HG02870 (cell line): ENCODE measurements around the gene SYMPK.
"Not testable (repeated sequence)": the region's sequence is repeated elsewhere in the genome, so short reads cannot be mapped to it uniquely, and the experiment has no call there.

Source experiments
- ATAC-seq: cut with Tn5 transposase; IDR thresholded peaks from one replicate; pipeline ENCODE4 v1.9.1; 2021; ENCODE audit warnings: mild to moderate bottlenecking, moderate library complexity; ENCODE audit not compliant: unreplicated experiment

Gene SYMPK

DNA sequence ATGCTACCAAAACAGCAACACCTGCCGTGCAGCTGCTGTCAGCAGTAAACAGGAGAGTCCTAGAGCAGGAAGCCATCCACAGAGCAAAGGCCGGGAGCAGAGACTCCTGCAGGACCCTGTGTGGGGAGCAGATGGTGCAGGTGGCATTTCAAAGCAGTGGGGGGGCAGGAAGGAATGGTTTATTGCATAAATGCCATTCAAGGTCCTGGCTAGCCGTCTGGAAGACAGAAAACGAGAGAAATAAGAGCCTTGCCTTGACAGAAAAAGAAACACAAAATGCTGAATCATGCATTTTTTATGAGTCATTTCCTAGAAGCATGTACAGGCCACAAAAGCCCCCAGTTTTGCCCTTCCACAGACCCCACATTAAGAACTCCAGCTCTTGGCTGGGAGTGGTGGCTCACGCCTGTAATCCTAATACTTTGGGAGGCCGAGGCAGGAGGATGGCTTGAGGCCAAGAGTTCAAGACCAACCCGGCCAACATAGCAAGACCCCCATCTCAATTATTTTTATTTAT lies 53.2 kb downstream of the SYMPK start:
- ATAC-seq, result no peak

DNA sequence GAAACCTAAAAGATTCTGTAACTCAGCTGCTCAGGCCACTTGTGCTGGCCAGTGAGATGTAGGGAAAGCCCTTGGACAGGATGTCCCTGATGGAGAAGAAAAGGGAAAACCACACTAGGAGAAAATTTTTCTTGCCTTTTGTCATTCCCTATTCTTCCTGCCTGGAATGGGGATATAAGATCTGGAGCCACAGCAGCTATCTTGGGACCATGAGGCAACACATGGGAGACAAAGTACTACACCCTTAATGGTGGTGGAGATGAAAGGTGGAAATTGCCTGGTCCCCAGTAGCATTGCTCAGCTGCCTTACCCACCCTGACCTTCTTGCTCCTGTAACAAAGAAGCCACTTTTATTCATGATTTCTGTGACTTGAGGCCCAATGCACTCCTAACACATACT lies 57.2 kb downstream of the SYMPK start:
- no peak for ATAC-seq

DNA sequence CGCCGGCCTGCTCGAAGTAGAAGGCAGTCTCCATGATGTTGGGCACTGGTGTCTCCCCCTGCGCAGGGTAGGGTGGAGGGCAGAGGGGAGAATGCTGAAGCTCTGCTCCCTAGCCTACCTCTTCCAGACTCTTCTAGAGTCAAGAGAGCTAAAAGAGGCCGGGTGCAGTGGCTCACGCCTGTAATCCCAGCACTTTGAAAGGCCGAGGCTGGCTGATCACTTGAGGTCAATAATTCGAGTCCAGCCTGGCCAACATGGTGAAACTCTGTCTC lies 58.1 kb downstream of the SYMPK start:
- no peak for ATAC-seq

DNA sequence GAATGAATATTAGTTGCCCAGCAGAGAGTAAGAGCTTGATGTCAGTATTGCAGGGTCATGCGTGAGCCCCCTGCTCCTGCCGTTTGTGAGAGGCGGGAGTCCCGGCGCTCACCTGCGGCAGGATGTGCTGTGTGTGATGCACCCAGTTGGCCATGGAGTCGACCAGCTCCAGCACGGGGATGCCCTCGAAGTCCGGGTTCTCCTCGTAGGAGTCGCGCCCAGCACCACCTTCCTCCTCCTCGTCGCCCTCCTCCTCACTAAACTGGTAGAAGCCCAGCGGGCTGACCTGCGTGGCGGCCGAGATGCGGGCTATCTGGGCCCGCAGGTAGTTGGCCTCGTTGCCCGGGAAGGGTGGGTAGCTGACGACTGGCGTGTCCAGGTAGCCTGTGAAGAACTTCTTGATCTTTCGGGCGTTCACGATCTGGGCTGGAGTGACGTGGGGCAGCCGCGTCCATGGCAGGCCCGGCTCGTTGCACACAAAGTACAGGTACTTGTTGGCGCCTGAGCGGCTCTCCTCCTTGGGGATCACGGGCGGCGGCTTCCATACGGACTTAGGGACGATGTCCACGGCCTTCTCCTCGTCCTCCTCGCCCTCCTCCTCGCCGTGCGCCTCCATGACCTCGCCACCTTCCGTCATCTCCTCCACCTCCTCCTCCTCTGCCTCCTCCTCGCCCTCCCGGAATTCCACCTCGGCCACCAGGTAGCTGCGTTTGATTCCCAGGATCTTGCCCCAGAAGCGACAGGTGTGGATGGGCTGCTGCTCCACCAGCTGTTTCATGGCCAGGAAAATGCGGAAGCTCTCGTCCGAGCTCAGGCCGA lies 58.6 kb downstream of the SYMPK start:
- ATAC-seq, result no peak

DNA sequence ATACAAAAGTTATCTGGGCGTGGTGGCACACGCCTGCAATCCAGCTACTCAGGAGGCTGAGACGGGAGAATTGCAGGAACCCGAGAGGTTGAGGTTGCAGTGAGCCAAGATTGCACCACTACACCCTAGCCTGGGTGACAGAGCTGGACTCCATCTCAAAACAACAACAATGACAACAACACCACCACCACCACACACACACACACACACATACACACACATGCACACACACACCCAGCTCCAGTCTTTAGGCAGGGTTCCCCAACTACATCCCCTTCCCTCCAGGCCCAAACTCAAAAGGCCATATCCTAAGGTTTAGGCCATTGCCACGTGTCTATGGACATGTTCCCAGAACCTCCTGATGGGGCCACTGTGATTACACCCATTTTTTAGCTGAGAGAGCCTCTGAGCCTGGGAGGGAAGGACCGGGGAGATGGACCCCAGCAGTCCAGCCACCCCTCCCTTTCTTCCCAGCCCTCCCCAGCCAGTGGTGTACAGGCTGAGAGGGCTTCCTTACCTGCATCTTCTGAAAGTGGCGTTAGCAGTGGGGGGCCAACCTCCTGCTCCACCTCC lies 61.3 kb downstream of the SYMPK start:
- ATAC-seq, result no peak

DNA sequence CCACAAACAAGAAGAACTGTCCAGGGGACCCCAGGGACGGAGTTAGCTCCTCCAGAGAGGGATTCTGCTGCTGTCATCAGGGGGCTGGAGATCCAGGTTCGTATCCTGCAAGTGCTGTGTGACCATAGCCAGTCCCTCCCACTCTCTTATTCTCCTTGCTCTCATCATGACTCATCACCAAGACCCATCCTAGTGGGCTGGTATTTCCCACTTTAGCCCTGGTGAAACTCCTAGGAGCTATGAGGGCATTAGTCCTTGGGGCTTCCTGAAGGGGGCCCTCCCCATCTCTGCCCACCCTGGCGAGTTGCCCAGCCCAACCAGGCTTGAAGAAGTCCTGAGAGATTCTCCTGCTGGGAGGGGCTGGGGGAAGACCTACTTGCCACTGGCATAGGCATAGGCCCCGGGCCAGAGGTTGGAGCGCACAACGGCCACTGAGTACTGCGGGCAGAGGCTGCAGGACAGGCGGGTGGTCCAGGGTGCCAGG lies 62.8 kb downstream of the SYMPK start:
- ATAC-seq, result no peak

DNA sequence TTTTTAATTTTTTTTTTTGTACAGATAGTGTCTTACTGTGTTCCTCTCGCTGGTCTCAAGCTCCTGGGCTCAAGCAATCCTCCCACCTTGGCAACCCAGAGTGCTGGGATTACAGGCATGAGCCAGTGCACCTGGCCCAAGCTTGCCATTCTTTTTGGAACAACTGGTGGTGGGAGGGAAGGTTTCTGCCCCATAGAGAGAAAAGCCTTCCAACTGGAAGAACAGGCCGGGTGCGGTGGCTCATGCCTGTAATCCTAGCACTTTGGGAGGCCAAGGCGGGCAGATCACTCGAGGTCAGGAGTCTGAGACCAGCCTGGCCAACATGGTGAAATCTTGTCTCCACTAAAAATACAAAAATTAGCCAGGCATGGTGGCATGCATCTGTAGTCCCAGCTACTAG lies 63.4 kb downstream of the SYMPK start:
- ATAC-seq, result not testable (repeated sequence)

DNA sequence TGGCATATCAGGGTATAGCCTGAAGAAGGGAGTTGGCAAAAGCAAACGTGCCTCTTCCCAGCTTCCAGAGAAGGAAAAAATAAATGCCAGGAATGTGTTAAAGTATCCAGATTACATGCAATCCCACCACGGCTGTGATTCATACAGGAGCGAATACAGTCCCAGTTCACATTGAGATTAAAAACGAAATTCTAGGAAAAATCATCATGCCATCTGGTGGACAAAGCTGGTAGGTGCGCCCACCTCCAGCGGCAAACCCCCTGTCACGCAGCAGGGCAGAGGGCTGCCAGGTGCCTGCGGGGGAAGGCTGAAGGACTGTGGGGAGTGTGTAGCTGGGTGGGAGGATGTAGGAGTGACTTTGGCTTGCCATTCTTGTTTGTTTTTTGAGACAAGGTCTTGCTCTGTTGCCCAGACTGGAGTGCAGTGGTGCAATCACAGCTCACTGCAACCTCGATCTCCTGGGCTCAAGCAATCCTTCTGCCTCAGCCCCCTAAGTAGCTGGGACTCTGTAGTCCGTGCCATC lies 63.9 kb downstream of the SYMPK start:
- ATAC-seq, result no peak

DNA sequence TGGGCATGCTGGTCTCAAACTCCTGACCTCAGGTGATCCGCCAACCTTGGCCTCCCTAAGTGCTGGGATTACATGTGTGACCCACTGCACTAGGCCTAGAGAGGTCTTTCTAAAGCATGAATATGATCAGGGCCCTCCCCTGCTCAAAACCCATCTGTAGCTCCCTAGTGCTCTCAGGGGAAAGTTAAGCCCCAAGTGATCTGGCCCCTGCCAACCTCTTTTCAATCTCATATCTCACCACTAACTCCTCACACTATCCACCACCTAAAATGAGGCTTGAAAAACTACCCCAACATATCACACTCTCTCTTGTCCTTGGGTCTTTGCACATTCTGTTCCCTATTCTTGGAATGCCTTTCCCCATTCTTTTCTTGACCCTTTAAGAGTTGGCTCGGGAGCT lies 68.3 kb downstream of the SYMPK start:
- ATAC-seq, result no peak

DNA sequence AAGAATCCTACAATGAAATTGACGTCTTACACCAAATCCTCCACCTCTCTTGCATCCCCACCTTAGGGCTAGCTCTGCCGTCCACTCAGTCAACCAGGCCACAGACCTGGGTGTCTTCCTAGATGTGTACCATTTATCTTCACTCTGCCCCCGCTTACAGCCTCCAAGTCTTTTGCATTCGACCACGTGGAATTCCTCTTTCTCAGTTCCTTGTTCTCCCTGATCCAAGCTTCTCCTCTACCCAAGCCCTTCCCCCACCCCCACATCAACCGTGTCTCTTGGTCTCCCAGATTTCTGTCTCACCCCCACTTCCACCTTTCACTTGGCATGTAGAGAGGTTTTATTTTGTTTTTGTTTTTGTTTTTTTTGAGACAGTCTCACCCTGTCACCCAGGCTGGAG lies 69.1 kb downstream of the SYMPK start:
- ATAC-seq, result no peak

DNA sequence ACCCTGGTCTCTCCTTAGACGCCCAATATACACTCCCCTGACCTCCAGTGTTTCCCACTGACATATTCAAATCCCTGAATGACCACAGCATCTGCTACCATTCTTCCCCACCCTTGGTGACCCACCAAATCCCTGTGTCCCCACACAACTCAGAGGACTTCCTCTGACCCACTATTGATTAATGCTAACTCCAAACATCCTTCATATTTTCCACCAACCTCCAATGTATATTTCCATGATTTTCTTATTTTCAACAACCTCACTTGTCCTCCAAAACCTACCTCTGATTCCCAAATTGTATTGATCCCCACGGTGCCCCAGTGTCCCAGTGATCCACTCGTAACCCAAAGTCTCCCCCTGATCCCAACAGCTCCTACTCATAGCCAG lies 69.8 kb downstream of the SYMPK start:
- no peak for ATAC-seq

DNA sequence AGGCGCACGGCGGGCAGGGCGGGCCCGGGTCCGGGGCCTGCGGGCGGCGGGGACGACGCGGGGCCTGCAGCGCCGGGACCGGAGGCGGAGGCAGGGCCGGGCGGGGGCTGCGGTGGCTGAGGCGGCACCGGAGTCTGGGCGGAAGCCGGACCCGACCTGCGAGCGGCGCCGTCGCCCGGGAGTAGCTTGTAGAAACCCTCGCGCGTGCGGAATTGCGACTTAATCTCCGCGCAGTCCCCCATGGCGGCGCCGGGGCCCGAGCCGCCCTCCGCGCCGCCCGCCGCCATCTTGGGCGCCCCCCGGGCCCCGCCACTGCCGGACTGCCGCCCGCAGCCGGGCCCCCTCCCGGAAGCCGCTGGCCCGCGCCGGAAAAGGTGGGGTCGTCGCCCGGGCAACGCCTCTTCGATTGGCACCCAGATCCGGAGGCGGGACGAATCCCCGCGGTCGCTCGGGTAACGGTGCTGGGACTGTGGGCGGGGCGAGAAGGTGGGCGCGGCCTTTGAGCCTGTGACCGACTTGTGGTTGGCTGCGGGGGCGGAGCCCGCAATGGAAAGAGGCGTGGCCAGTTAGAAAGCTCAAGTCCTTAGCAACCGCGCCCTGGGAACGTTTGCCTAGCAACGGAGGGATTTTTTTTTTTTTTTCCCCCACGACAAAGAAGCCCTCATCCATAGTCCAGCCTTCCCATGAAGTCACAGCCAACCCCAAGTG lies 70.3 kb downstream of the SYMPK start, which contains the start of gene DMWD:
DMWD (minus strand) TSS at position 376 of the 708 bp plus-strand sequence; CDS start at position 287, 89 bp downstream.
- ATAC-seq, result peak; percentile 91

DNA sequence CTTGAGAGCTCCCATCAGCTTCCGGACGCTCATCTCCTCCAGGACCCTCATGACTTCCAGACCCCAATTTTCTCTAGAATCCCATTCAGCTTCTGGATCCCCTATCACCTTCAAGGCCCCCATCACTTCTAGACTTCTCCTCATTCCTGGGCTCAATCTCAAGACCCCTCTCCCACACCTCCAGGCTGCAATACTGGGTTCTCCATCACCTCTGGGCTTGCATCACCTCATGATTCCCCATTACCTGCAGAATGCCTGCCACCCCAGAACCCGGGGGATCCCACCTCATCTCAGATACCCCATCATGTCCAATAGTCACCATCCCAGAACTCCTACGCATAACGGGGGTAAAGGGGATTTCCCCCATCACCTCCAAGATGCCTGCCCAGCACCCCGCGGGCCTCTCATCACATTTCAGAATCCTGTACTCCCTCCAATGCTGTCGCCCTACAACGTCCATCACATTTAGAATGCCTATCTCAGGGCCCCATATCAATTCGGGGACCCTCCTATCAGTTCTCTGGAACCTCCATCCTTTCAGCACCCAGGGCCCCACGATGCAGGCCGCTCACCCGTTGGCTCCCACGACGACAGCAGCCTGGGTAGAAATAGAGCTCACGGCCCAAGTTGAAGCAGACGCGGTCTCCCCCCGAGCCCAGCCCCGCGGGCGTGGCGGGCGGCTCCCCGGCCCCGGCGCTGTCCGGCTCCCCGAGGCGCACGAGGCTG lies 71.0 kb downstream of the SYMPK start:
- ATAC-seq, result no peak

DNA sequence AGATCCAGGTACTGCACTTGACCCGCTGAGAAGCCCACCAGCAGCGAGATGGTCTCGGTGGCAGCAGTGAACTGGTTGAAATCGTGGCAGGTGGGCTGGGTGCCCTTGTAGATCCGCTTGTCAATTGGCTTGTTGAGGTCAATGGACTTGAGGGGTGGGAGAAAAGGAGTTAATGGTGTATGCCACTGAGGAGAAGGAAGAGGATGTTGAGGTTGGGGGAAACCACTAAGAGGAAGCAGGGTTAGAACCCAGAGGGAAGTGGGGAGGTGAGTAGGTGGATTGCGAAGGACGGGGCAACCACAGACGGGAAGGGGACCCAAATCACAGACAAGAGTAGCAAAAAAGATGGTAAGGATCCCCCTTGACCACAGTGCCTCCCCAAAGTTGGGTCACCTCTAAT lies 72.0 kb downstream of the SYMPK start:
- no peak for ATAC-seq

DNA sequence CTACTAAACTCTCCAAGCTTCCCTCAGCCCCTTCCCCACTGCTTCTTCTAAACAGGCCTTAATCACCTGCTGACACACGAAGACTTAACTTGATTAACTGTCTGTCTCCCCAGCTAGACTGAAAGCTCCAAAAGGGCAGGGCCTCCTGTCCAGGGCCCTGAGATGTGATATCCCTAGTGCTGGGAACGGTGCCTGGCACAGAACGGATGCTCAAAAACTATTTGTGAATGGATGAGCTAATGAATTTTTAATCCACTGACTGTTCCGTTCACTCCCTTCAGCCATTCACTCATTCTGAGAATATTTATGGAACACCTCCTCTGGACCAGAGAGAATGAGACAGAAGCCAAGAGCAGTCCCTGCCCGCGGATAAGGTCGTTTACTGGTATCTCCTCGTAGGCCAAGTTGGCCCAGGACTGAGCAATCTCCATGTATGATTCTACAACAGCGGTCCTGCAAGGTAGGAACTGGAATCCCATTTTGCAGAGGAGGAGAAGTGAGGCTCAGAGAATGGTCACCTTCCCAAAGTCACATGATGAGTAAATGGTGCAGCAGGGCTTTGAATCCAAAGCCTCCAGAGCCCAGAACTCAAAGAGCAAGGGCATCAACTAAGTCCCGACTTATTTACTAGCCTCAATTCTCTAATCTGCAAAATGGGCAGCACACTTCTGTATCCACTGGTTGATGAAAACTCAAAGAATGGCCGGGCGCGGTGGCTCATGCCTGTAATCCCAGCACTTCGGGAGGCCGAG lies 73.7 kb downstream of the SYMPK start:
- ATAC-seq, result no peak

DNA sequence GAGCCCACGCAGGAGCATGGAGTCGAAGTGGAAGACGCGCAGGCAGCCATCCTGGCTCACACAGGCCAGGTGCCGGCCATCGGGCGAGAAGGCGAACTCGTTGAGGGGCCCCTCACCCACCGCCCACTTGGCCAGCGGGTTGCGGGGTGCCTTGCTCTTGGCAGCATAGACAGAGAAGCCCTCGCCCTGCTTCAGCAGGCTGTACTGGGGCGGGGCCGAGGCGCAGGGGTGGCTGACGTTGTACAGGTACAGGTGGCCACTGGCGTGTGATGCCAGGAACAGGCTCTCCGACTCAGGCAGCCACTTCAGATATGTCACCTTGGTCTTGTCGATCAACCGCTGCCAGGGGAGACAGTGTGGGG lies 76.4 kb downstream of the SYMPK start:
- no peak for ATAC-seq

DNA sequence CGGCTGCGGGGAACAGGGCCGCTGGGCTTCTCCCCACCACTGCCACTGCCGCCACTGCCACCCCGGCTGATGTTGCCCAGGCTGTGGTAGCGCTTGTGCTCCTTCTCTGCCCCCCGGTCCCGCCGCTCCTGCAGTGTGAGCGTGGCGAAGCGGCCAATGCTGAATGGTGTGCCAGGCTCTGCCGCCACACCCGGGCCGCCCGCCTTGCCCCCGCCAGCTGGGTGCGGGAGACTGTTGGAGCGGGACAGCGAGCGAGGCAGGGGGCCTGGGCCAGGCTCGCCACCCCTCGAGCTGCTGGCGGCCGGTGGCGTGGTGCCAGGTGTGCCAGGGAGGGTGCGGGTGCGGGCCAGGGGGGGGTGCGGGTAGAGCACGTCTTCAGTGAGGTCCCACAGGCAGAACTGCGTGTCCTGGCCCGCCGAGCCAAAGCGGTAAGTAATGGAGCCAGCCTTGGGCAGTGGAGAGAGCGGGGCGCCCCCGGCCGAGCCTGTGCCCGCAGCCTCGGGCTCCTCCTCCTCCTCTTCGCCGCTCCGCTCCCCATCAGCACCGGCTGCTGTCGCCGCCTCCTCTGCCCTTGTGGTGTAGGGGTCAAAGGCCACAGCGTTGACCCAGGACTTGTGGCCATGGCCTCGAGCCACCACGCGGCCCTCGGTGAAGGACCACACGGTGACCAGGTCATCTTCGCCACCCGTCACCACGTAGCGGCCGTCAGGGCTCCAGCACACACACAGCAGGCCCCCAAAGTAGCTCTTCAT lies 77.0 kb downstream of the SYMPK start:
- no peak for ATAC-seq

DNA sequence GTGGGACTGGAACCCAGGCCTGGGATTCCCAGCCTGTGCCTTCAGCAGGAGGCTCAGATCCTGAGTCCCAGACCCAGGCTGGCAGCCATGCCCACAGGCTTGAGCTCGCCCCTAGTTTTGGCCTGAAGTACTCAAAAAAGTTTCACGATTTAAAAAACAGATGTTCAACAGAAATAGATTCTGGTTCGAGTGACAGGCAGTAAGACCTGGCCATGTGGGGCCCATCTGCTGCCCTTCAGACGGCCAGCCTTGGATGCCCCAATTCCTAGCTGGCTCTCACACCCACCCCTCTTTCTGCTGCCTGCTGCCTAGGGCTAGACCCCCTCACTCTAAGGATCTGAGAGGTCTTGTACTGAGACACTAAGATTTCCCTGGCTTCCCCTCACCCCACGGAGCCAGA lies 77.8 kb downstream of the SYMPK start:
- ATAC-seq, result no peak

DNA sequence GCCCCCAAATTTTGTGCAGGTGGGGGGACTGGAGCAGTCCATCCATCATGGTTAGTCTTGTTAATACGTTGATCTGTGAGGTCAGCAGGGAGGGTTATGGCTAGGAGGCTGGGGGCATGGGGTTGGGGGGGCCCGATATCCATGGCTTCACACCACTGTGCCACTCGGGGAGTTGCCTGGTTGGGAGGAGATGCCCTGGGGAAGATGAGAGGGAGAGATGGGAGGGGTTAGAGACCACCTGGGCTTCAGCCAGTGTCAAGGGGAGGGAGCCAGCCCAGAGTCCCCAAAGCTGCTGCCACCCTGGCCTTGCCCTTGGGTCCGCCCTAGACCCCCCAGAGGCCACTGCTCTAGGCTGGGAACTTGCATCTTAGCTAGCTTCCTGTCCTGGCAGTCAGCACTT lies 78.9 kb downstream of the SYMPK start:
- ATAC-seq, result no peak
